Stimulated activated CD4-positive, alpha-beta T cell treated with anti-CD3 and anti-CD28 coated beads, TNF-alpha, amount 100 ng/mL, for 48 hours (primary cell): Measurements from ENCODE around the gene CKS2.

Source experiments
- DNase-seq, 3 donors: peaks; one replicate each; pipeline ENCODE4 v3.0.0-alpha.2; 2020; ENCODE audit warnings: low read depth in 3 of 3

The CKS2 gene

DNA sequence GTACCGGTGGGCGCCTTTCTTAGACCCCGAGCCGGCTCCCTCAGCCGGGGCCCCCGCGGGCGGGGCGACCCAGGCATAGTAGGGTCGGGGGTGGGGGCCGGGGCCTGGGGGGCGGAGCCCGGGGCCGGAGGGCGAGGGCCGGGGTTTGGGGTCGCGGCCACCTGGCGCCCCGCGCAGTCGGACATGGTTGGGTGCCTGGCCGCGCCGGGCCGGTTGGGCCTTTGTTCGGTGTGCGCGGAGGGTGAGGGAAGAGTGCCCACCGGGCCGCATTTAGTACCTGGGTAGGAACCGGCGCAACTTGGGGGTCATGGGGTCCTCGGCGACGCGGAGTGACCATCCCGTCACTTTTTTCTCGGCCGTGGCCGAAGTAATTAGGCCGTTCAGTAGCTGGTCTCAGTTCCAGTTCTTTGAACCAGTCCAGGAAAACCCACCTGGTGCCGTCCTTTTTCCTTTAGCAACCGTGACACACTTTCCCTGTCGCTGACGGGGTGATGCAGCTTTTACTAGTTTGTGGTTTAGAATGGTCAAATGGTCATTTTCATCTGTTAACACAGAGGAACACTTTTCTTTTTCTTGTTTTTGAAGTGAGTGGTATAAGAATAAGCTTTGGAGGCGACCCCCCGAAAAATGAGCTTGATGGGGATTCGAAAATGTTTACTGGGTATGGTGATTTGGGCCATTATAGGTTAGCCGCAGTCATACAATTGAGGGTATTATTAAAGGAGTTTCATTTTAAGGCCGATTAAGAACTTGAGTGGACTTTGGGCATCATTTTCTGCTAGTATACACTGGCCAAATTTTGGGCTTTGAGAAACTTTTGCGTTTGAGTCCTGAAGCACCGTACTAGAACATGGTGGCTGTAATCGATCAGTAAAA is 589 bp downstream of the CKS2 start:
- no peak for DNase-seq

GRCh38 chr9:89312222-89312571 is 1.2 kb downstream of the CKS2 start:
- no peak for DNase-seq

DNA sequence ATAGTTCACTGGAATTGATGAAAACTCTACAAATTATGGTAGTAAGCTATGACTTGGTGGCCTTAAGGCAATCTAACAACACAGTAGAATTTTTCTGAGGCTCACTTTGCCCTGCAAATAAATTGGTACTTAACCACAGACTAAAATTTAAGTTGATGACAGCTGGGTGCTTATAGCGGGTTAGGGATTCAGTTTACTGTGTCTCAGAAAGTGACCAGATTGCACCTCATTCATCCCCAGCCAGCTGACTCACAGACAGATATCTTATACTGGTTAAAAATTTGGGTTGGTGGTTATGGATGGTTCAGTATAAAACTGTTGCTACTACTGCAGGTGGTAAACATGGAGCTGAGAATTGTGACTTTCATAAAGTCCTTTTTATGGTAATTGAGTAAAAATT is 2.8 kb downstream of the CKS2 start:
- DNase-seq = no peak

DNA sequence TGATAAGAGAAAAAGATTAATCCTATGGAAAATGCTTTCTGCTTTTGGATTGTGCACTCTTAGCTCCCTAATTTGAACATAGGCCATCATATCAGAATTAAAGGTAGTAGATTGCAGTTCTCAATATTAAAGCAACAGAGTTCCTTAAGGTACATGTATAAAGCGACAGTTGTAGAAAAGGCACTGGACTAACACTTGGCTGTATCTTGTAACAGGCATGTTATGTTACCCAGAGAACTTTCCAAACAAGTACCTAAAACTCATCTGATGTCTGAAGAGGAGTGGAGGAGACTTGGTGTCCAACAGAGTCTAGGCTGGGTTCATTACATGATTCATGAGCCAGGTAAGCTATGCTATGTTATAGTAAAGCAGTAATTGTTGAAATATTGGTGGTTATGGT is 4.0 kb downstream of the CKS2 start:
- DNase-seq = no peak

DNA sequence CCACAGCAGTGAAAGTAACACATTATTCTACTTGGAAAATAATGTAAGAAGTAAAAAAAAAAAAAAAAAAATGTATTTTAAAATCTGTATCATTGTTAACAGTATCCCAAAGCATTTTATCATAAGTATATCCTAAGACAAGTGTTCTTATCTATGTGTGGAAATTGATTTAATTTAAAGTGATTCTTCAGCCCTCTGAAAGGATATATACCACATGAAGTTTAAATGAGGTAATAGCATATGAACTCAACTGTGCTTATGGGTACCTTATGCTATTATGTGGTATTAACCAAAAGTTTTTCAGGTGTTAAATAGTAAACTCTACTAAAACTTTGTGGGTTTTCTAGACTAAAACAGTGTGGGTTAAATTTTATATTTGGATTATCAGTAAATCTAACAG is 4.5 kb downstream of the CKS2 start:
- DNase-seq = no peak

DNA sequence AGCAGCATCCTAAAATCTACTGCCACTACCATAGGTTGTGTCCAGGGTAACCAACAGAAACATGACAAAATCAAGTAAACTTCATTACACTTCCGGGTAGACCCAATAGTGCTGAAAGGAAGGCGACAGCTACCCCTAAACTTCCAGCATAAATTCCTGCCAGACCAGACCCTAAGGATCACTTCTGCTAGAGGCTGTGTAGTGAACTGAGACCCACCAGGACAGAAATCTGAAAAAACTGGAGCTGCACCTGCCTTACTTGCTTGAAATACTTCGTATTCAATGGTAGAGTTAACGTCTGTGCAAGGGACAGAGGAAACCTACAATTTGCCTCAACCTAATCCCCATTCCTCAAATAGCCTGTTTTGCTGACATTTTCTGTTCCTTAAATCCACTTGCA is 6.3 kb downstream of the CKS2 start:
- DNase-seq = no peak

GRCh38 chr9:89318123-89319014 is 7.4 kb downstream of the CKS2 start, which contains the start of gene SECISBP2:
SECISBP2 (plus strand) TSS chr9:89318500; CDS start chr9:89318577, 77 bp downstream.
- peak; percentile 90 to 93 (median 91) for DNase-seq

- no peak for DNase-seq
These were observed 8.3 kb downstream of the CKS2 start for GRCh38 chr9:89319015-89319905.

- no peak for DNase-seq
These were observed 12.4 kb downstream of the CKS2 start for GRCh38 chr9:89323390-89323789.

- no peak for DNase-seq
These were observed 14.7 kb downstream of the CKS2 start for GRCh38 chr9:89325733-89326132.

DNA sequence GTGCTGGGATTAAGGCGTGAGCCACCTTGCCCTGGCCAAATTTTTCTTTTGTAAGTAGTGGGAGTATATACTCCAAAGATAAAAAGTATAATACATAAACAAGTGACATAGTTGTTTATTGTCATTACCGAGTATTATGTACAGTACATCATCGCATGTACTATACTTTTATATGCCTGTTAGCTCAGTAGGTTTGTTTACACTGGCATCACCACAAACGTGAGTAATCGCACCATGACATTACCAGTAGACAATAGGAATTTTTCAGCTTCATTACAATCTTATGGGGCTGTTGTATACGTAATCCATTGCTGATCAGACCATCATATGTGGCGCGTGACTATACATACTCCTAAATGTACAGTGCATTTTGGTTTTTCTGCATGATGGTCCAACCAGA is 17.1 kb downstream of the CKS2 start:
- no peak for DNase-seq

DNA sequence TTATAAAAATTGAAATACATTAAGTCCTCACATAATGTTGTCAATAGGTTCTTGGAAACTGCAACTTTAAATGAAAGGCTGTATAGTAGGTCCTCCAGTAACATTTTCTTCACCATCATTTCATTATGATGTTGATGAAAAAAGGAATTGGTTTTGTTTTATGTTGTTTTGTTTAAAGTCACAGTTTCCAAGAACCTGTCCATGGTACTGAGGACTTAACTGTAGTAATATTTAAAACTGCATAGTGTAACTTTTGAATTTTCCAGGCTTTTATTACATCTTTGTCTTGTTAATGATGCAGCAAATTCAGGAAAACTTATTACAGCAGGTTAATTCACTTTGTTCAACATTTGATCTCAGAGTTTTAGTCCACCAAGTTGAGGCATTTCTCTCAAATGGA is 18.9 kb downstream of the CKS2 start:
- no peak for DNase-seq

DNA sequence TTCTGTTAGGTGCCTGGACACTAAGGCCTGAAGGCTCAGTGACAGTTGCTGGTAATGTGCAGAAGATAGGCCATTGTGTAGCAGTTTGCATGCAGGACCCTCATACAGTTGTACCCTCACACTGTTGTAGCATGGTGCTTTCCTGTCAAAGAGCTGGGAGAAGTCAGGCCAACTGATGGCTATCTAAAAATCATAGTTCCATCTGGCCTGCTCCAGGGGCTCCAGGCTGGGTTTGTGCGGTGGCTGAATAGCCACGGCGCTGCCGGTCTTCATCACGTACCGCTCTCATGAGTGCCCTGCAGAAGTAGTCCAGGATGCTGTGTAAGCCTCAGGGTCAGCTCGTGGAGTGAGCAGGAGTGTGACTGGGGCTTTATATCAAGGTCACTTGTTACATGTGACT is 19.5 kb downstream of the CKS2 start:
- no peak for DNase-seq

- DNase-seq = no peak
These were observed 28.8 kb downstream of the CKS2 start for GRCh38 chr9:89339807-89340206.

- DNase-seq = no peak
These were observed 29.3 kb downstream of the CKS2 start for GRCh38 chr9:89340332-89340731.

GRCh38 chr9:89342213-89342612 is 31.2 kb downstream of the CKS2 start:
- no peak for DNase-seq

DNA sequence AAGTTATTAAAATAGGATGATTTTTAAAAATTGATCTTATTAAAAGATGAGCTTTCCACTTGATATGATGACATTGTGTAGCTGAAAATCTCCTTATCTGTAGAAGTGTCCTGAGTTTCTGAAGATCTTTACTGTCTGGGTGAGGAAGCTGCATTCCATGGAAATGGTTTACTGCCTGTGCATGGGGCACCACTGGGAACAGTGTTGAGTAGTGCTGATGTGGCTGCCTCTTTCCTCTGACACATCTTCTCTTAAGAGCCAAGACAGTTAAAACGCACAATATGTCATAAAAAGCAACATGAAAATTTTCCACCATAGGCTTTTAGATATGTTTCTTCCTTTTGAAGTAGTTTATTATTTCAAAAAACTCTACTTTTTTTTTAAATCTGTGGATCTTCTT is 32.0 kb downstream of the CKS2 start:
- DNase-seq = no peak

DNA sequence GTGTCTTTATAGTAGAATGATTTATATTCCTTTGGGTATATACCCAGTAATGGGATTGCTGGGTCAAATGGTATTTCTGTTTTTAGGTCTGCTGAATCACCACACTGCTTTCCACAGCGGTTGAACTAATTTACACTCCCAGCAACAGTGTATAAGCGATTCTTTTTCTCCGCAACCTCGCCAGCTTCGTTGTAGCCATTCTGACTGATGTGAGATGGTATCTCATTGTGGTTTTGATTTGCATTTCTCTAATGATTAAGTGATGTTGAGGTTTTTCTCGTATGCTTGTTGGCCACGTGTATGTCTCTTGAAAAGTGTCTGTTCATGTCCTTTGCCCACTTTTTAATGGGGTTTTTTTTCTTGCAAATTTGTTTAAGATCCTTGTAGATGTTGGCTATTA is 32.8 kb downstream of the CKS2 start:
- peak in 1 of 3 donors; percentile 12 for DNase-seq

- no peak for DNase-seq
These were observed 34.5 kb downstream of the CKS2 start for GRCh38 chr9:89345476-89345875.

DNA sequence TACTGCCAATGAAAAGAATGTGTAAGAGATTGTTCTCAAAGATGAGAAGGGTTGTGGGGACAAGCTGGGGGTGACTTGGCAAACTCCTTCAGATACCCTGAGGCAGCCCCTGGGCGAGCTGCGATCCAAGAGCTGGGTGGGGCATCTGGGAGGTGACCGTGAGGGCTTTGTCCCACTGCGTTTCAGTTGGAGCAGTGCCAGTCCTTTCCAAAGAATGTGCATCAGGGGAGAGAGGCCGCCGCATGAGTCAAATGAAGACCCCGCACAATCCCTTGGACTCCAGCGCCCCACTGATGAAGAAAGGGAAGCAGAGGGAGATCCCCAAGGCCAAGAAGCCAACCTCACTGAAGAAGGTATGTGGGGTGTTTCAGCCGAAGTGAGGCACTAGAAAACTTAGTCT is 35.7 kb downstream of the CKS2 start:
- DNase-seq = no peak

DNA sequence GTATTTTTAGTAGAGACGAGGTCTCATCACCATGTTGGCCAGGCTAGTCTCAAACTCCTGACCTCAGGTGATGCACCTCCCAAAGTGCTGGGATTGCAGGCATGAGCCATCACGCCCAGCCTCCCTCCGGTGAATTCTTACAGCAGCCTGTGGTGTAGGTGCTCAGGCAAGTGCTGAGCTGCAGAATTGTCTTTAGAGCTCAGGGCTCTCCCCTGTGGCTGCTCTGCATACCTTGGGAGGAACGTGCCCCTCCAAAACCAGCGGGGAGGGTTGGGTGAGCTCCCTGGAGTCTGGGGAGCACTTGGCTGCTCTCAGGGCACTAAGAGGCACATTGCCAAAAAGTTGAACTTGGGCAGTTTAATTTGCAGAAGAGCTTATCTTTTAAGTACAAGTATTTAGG is 36.7 kb downstream of the CKS2 start:
- DNase-seq = no peak

- no peak for DNase-seq
These were observed 38.6 kb downstream of the CKS2 start for GRCh38 chr9:89349607-89350006.
